ENCODE data around the gene PSMC6. TPM values are rescaled to one million over a fixed set of nuclear protein-coding genes. Genes with fewer than 3 reads are reported as not detected.

The PSMC6 gene
- total RNA-seq, 4 donors from 2014 or later, result 44.7 to 81.8 (median 68.3) TPM

- Histone ChIP-seq H3K4me3 (no peak overlapping the region), H3K36me3 (peaks cover 0 to 54% (median 0%) of the 10 kb centered on the region in 3 donors), H3K4me1 (no peaks in the 10 kb centered on the region), H3K9me3 (no peaks in the 10 kb centered on the region), H3K27ac (no peak overlapping the region), H3K27me3 (no peaks in the 10 kb centered on the region)
- WGBS, 2 donors, result 90 to 94% methylated on average over 2 of the region's 2 CpGs
- no peak for DNase-seq (ENCODE audit: low spot score in 2 of 2)
- TF ChIP-seq POLR2A (IDR thresholded peaks at IDR 0.05), result no peak
- TF ChIP-seq, protein P1, sequence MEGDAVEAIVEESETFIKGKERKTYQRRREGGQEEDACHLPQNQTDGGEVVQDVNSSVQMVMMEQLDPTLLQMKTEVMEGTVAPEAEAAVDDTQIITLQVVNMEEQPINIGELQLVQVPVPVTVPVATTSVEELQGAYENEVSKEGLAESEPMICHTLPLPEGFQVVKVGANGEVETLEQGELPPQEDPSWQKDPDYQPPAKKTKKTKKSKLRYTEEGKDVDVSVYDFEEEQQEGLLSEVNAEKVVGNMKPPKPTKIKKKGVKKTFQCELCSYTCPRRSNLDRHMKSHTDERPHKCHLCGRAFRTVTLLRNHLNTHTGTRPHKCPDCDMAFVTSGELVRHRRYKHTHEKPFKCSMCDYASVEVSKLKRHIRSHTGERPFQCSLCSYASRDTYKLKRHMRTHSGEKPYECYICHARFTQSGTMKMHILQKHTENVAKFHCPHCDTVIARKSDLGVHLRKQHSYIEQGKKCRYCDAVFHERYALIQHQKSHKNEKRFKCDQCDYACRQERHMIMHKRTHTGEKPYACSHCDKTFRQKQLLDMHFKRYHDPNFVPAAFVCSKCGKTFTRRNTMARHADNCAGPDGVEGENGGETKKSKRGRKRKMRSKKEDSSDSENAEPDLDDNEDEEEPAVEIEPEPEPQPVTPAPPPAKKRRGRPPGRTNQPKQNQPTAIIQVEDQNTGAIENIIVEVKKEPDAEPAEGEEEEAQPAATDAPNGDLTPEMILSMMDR (IDR thresholded peaks at IDR 0.05), result no peak
- no peak for TF ChIP-seq EP300 (IDR thresholded peaks at IDR 0.05)
Measured at GRCh38 chr14:52678591-52678990, 28.4 kb upstream of the PSMC6 start.

- Histone ChIP-seq H3K27me3 (no peaks in the 10 kb centered on the region), H3K36me3 (peaks cover 0 to 11% (median 0%) of the 10 kb centered on the region in 3 donors), H3K4me1 (peaks cover 0 to 23% (median 0%) of the 10 kb centered on the region in 4 donors), H3K9me3 (no peaks in the 10 kb centered on the region), H3K27ac (no peak overlapping the region), H3K4me3 (no peak overlapping the region)
- 68 to 73% methylated on average over 2 of the region's 2 CpGs for WGBS, 2 donors
- no peak for TF ChIP-seq EP300 (IDR thresholded peaks at IDR 0.05)
- TF ChIP-seq, protein P1 (IDR thresholded peaks at IDR 0.05), result no peak
- TF ChIP-seq POLR2A (IDR thresholded peaks at IDR 0.05), result no peak
- no peak for DNase-seq (ENCODE audit: low spot score in 2 of 2)
Measured at GRCh38 chr14:52683985-52684520, 22.9 kb upstream of the PSMC6 start.

DNA sequence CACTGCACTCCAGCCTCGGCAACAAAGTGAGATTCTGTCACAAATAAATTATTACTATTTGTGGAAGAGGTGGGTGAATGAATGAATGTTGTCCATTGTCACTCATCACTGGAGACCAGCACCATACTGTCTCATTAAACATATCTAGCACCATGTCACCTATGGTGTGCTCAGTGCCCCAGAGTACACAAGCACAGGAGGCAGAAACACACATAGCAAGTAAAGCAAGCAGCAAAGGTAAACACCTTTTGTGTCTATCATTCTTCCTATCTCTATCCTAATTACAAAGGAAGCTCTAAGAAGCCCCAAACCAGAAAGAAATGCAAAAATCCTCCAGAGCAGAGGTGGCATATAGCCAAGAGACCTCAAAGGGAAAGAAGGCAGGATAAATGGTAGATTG lies 20.8 kb upstream of the PSMC6 start:
- 86 to 100% methylated on average over 1 of the region's 1 CpG for WGBS, 2 donors
- TF ChIP-seq, protein P1 (IDR thresholded peaks at IDR 0.05), result no peak
- TF ChIP-seq POLR2A (IDR thresholded peaks at IDR 0.05) (no peak), EP300 (IDR thresholded peaks at IDR 0.05) (no peak)

GRCh38 chr14:52690983-52691760 lies 15.8 kb upstream of the PSMC6 start:
- TF ChIP-seq POLR2A (IDR thresholded peaks at IDR 0.05), result no peak
- TF ChIP-seq EP300 (IDR thresholded peaks at IDR 0.05), result no peak
- TF ChIP-seq, protein P1 (IDR thresholded peaks at IDR 0.05), result no peak
- Histone ChIP-seq H3K27ac (no peak overlapping the region), H3K27me3 (no peaks in the 10 kb centered on the region), H3K36me3 (no peaks in the 10 kb centered on the region), H3K4me3 (no peak overlapping the region), H3K4me1 (peaks cover 0 to 35% (median 12%) of the 10 kb centered on the region in 4 donors), H3K9me3 (no peaks in the 10 kb centered on the region)
- 76 to 84% methylated on average over 7 of the region's 7 CpGs for whole genome bisulfite sequencing, 2 donors
- no peak for DNase-seq (ENCODE audit: low spot score in 2 of 2)

More for the DNA sequence above, 20.8 kb upstream of the PSMC6 start:
- Histone ChIP-seq H3K4me3 (no peak overlapping the region), H3K9me3 (no peaks in the 10 kb centered on the region), H3K27me3 (no peaks in the 10 kb centered on the region), H3K27ac (no peak overlapping the region), H3K4me1 (peaks cover 0 to 23% (median 0%) of the 10 kb centered on the region in 4 donors), H3K36me3 (peaks cover 0 to 4% (median 0%) of the 10 kb centered on the region in 3 donors)
- DNase-seq (ENCODE audit: low spot score in 2 of 2), result no peak

Data from tibial nerve (tissue), 4 donors.